ENCODE measurements around the gene USP13. TPM values are rescaled to one million over a fixed set of nuclear protein-coding genes. Genes with fewer than 3 reads are reported as not detected.

USP13 gene
- total and polyA plus RNA-seq, 2 of the 13 experiments (the other 11 are each of a cell fraction or from before 2014, with no cell fraction given) = 15.9 to 36.7 TPM

- POLR2A ChIA-PET = no interaction called here
- TF ChIP-seq JARID2 (CRISPR knock-in tag; IDR thresholded peaks at IDR 0.05; ENCODE audit: insufficient replicate concordance) (no peak), ZSCAN22 (CRISPR knock-in tag; IDR thresholded peaks at IDR 0.05) (no peak), PRDM15 (CRISPR knock-in tag; IDR thresholded peaks at IDR 0.05) (no peak), ZNF652 (CRISPR knock-in tag; IDR thresholded peaks at IDR 0.05; ENCODE audit: borderline replicate concordance, low read depth) (no peak), POGZ (CRISPR knock-in tag; IDR thresholded peaks at IDR 0.05) (no peak), ATM (IDR thresholded peaks at IDR 0.05; ENCODE audit: borderline replicate concordance) (no peak), ZZZ3 (CRISPR knock-in tag; IDR thresholded peaks at IDR 0.05; ENCODE audit: borderline replicate concordance) (no peak), TOE1 (CRISPR knock-in tag; IDR thresholded peaks at IDR 0.05) (no peak), XRCC5 (optimal IDR thresholded peaks at IDR 0.05; ENCODE audit: low read length) (no peak), SIN3A (IDR thresholded peaks at IDR 0.05; ENCODE audit: borderline replicate concordance, low read depth, low read length) (no peak), ATF2 (CRISPR knock-in tag; IDR thresholded peaks at IDR 0.05) (no peak), KLF13 (CRISPR knock-in tag; IDR thresholded peaks at IDR 0.05) (no peak), HDAC1 (CRISPR knock-in tag; IDR thresholded peaks at IDR 0.05) (no peak), ZNF800 (CRISPR knock-in tag; IDR thresholded peaks at IDR 0.05) (no peak), ZBTB14 (CRISPR knock-in tag; IDR thresholded peaks at IDR 0.05) (no peak), ZNF512 (CRISPR knock-in tag; IDR thresholded peaks at IDR 0.05) (no peak)
These were observed 92.2 kb downstream of the USP13 start for GRCh38 chr3:179745079-179745478.

More at GRCh38 chr3:179745079-179745478, 92.2 kb downstream of the USP13 start:
- no peak for FAIRE-seq
- no TSS peak for BruUV-seq (replicated peaks)
- no peak overlapping the region for H3K27ac ChIP-seq (ENCODE audit: extremely low read length, insufficient read depth, low read length)
- 95% methylated on average over 4 of the region's 4 CpGs for WGBS (ENCODE audit: low lambda C conversion rate)
- H3K4me1 ChIP-seq (ENCODE audit: insufficient read depth, low read length) = peaks cover 46% of the 10 kb centered on the region
- peaks cover 14% of the 10 kb centered on the region for H3K79me2 ChIP-seq (ENCODE audit: insufficient read depth, low read length)
- intact Hi-C loops (cut with micrococcal nuclease; ENCODE audit: unreplicated experiment) (no loop called here), in situ Hi-C loops (cut with HindIII; ENCODE audit: extremely low pct_ligation_motif_present, low pct_unique_long_range_greater_than_20kb) (no loop called here)
- H3K9ac ChIP-seq (ENCODE audit: insufficient read depth, low read depth, low read length) = no peak overlapping the region
- no peak overlapping the region for H3K4me2 ChIP-seq (ENCODE audit: low read depth, low read length)
- no peaks in the 10 kb centered on the region for H3K9me3 ChIP-seq (ENCODE audit: low read length)
- no peaks in the 10 kb centered on the region for H3K27me3 ChIP-seq (ENCODE audit: control insufficient read depth in 1 of 2, insufficient read depth in 2 of 2, low read length in 2 of 2)
- no peak overlapping the region for H2AFZ ChIP-seq (ENCODE audit: low read length)
- H3K4me3 ChIP-seq (replicated peaks in 1 of 3; ENCODE audit: insufficient read depth in 1 of 3, low read depth in 2 of 3, low read length in 3 of 3) = no peak overlapping the region
- no peak for ATAC-seq
- no peak for DNase-seq (ENCODE audit: low spot score)
- CTCF ChIA-PET (ENCODE audit: low intra/inter-chr PET ratio, low total read pairs) = no interaction called here
- peaks cover 15 to 56% of the 10 kb centered on the region in 2 experiments; a peak in 4 of 5 replicates for H3K36me3 ChIP-seq (replicated peaks in 1 of 2; ENCODE audit: control insufficient read depth in 1 of 2, insufficient read depth in 2 of 2, low read length in 2 of 2)
- no peaks in the 10 kb centered on the region for H4K20me1 ChIP-seq (ENCODE audit: insufficient read depth, low read length)

Data from HepG2 (cell line).